Measurements from ENCODE around the gene CREG2.

CREG2 gene

GRCh38 chr2:101371636-101372035 lies 15.7 kb downstream of the CREG2 start:
- no peak for TF ChIP-seq CTCF (conservative IDR thresholded peaks at IDR 0.05; ENCODE audit: low read depth)
- POLR2A ChIA-PET (ENCODE audit: low non-redundant PET): no interaction called here
- H3K27ac ChIP-seq: no peak overlapping the region
- no peak for DNase-seq (ENCODE audit: low spot score)
- CTCF ChIA-PET: no interaction called here

GRCh38 chr2:101369100-101369499 lies 18.2 kb downstream of the CREG2 start:
- ChIA-PET CTCF (interaction anchor here (0.5 kb wide), 1 partner anchor 125 kb away, joined by 3 read pairs; no protein-coding TSS in a partner anchor), POLR2A (ENCODE audit: low non-redundant PET) (no interaction called here)
- DNase-seq (ENCODE audit: low spot score): no peak
- H3K27ac ChIP-seq: no peak overlapping the region
- no peak for TF ChIP-seq CTCF (conservative IDR thresholded peaks at IDR 0.05; ENCODE audit: low read depth)

GRCh38 chr2:101368376-101368775 lies 18.9 kb downstream of the CREG2 start:
- POLR2A ChIA-PET (ENCODE audit: low non-redundant PET): no interaction called here
- H3K27ac ChIP-seq: no peak overlapping the region
- CTCF ChIA-PET: no interaction called here
- no peak for TF ChIP-seq CTCF (conservative IDR thresholded peaks at IDR 0.05; ENCODE audit: low read depth)
- no peak for DNase-seq (ENCODE audit: low spot score)

GRCh38 chr2:101367508-101367907 lies 19.8 kb downstream of the CREG2 start:
- ChIA-PET CTCF (no interaction called here), POLR2A (ENCODE audit: low non-redundant PET) (no interaction called here)
- no peak for TF ChIP-seq CTCF (conservative IDR thresholded peaks at IDR 0.05; ENCODE audit: low read depth)
- DNase-seq (ENCODE audit: low spot score): no peak
- H3K27ac ChIP-seq: no peak overlapping the region

GRCh38 chr2:101364878-101365277 lies 22.4 kb downstream of the CREG2 start:
- CTCF ChIA-PET: no interaction called here
- 0 out of 2 replicates have a peak overlapping the region, but pooled peaks have one; percentile 4 for H3K27ac ChIP-seq
- DNase-seq (ENCODE audit: low spot score): no peak
- TF ChIP-seq CTCF (conservative IDR thresholded peaks at IDR 0.05; ENCODE audit: low read depth): no peak
- POLR2A ChIA-PET (ENCODE audit: low non-redundant PET): no interaction called here

- CTCF ChIA-PET: interaction anchor here (0.6 kb wide), 1 partner anchor 160 kb away, joined by 4 read pairs; no protein-coding TSS in a partner anchor
- no peak for DNase-seq (ENCODE audit: low spot score)
- POLR2A ChIA-PET (ENCODE audit: low non-redundant PET): no interaction called here
- TF ChIP-seq CTCF (conservative IDR thresholded peaks at IDR 0.05; ENCODE audit: low read depth): no peak
- peak overlapping the region; percentile 28; the same call in 1 of the 2 replicates for H3K27ac ChIP-seq
These were observed 24.5 kb downstream of the CREG2 start for GRCh38 chr2:101362777-101363176.

GRCh38 chr2:101362316-101362715 lies 25.0 kb downstream of the CREG2 start:
- ChIA-PET CTCF (interaction anchor here (1.2 kb wide), 1 partner anchor 20 kb away, joined by 4 read pairs; no protein-coding TSS in a partner anchor), POLR2A (ENCODE audit: low non-redundant PET) (no interaction called here)
- H3K27ac ChIP-seq: peak overlapping the region; percentile 82; the same call in 1 of the 2 replicates
- TF ChIP-seq CTCF (conservative IDR thresholded peaks at IDR 0.05; ENCODE audit: low read depth): no peak
- DNase-seq (ENCODE audit: low spot score): no peak
